HFF-Myc (cell line): ENCODE data around the gene ZFAND6.

ENCODE experiments used
- DNase-seq: peaks from one replicate; pipeline ENCODE4 v3.0.0-alpha.2; 2011; ENCODE audit warnings: low read depth; ENCODE audit errors: extremely low read depth
- H3K4me3 ChIP-seq: replicated peaks from 2 replicates; pipeline ENCODE4 v1.5.1; 2011; ENCODE audit warnings: low read depth, mild to moderate bottlenecking, control low read depth, low read length
- TF ChIP-seq, protein P1 (sequence below): IDR thresholded peaks from 2 replicates; pipeline ENCODE4 v1.5.1; 2012; ENCODE audit warnings: mild to moderate bottlenecking, low read depth, low read length, control low read depth; ENCODE audit errors: missing control alignments

Gene ZFAND6

DNA sequence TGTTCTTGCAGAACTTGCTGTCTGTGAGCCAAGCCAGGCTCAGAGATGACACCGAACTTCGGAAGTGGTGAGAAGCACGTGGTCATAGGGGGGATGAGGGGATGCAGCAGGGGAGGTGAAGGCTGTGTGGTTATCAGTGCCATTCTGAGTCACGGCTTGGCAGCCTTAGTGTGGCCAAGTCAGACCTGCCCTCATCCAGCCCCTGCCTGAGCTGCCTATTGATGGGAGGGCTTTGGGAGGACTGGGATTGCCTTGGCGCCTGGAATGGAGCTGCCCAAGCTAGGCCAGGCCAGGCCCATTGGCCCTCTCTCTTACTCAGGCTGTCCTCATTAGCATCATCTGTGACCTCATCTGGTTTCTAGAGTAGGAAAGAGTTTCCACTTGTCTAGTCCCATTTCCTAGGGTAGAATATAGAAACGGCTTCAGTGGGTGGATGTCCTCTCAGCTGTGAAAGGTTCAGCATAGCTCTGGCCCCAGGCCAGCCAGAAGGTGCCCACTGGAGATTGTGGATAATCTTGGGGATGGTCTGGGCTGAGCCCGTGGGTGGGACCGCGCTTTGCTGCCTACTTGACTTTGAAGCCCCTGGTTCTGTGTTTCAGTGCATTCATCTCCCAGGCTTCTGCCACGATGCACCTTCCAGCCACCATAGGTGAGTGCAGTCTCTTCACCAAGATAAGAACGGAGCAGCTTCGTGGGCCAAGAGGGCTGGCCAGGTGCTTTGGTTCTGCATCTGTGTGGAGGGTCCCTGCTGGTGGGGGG, 100.5 kb downstream of the ZFAND6 start:
- DNase-seq: no peak
- no peak overlapping the region for H3K4me3 ChIP-seq
- TF ChIP-seq, protein P1, sequence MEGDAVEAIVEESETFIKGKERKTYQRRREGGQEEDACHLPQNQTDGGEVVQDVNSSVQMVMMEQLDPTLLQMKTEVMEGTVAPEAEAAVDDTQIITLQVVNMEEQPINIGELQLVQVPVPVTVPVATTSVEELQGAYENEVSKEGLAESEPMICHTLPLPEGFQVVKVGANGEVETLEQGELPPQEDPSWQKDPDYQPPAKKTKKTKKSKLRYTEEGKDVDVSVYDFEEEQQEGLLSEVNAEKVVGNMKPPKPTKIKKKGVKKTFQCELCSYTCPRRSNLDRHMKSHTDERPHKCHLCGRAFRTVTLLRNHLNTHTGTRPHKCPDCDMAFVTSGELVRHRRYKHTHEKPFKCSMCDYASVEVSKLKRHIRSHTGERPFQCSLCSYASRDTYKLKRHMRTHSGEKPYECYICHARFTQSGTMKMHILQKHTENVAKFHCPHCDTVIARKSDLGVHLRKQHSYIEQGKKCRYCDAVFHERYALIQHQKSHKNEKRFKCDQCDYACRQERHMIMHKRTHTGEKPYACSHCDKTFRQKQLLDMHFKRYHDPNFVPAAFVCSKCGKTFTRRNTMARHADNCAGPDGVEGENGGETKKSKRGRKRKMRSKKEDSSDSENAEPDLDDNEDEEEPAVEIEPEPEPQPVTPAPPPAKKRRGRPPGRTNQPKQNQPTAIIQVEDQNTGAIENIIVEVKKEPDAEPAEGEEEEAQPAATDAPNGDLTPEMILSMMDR: no peak

DNA sequence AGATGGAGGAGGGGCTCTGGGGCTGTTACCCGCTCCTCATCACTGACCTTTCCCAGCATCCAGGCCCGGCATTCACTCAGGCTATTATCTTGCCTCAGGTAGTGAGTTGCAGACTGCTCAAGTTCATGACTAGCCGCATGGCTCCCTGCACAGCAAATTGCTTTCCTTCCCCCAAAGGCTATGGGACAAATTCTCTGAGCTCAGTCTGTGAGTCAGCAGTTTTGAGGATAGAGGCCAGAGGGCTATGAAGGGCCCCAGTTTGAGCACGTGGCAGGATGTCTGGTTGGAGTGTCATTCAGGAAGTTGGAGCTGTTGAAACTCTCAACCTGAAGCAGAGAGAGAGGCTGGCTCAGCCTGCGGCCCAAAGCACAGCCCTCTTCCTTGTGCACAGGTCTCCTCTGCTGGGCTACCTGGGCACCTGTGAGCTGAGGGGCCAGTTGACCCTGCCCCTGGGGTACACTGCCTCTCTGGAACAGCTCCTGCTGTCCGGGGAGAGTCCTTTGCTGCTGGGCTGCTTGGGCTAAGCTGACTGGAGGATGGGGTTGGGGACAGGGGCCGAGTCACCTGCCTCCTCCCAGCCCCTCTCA, 101.2 kb downstream of the ZFAND6 start:
- TF ChIP-seq, protein P1: no peak
- H3K4me3 ChIP-seq: no peak overlapping the region
- peak; percentile 69 for DNase-seq

DNA sequence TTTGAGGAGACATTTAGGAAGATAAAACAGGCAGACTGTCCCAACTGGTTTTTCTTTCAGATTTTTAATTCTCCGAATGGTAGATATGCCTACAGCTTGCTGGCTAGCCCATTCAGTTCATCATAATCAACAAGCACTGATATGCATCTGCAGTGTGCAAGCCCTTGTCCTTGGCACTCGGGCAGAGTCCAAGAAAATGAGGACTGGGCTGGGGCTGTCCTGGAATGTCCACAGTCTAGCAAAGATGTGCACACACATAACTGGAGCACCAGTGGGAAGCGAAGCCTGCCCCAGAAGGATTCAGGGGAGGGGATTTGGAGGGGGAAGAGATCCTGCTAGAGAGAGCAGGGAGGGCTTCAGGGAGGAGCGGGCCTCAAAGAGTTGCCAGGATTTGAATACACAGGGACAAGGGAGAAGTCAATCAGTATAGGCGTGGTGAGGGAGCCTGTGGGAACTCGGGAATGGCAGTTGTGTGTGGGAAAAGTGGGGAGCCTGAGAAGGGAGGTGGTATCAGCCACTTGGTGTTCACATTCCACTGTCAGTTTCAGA, 102.1 kb downstream of the ZFAND6 start:
- TF ChIP-seq, protein P1: no peak
- no peak overlapping the region for H3K4me3 ChIP-seq
- DNase-seq: no peak

DNA sequence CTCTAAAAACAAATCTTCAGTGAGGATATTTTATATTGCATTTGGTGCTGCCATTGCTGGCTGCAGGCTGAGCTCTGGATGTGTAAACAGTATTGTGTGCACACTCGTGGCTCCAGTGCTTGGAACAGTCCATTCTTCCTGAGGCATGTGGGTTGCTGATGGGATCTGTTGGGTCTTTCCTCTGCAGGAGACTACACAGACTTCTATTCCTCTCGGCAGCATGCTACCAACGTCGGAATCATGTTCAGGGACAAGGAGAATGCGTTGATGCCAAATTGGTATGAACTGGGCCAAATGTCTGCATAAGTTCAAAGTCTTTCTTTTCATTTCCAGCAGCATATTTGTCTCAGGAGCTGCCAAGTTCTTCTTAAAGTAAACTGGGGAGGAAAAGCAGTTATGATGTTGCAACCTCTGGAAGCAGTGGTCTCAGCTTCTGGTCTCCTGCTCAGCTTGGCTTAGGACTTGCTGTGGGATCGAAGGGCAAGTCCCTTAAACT, 102.6 kb downstream of the ZFAND6 start:
- TF ChIP-seq, protein P1: no peak
- H3K4me3 ChIP-seq: no peak overlapping the region
- DNase-seq: no peak

DNA sequence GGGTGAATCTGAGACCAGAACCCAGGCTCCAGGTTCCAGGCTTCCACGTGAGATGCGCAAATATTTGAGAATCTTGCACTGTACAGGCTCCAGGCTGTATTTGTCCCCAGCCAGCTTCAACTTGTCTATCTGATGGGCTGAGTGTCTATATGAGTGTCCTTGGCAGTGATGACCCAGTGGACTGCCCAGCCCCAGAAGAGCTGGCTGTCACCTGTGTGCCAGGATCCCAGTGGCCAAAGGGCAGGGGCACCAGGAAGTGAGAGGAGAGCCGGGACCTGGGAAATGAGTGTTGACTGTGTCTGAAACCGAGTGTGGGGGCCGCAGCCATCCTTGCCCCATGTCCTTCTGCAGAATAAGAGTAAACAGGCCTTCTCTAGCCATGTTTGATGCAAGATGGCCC, 103.7 kb downstream of the ZFAND6 start:
- TF ChIP-seq, protein P1: no peak
- no peak for DNase-seq
- no peak overlapping the region for H3K4me3 ChIP-seq

DNA sequence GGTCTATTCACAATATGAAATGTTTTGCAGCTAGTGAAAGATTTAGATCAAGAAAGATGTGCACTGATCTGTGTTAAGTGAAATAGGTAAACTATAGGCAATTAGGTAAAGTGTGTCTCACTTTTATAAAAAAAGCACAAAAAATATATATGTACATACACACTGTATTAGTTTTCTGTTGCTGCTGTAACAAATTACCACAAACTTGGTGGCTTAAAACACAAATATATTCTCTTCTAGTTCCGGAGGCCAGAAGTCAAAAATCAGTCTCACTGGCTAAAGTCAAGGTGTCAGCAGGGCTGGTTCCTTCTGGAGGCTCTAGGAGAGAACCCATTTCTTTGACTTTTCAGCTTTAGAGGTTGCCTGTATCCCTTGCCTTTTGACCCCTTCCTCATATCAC, 104.4 kb downstream of the ZFAND6 start:
- TF ChIP-seq, protein P1: no peak
- no peak for DNase-seq
- H3K4me3 ChIP-seq: no peak overlapping the region
